Measurements from ENCODE around the gene MCF2L.

- TF ChIP-seq CTCF (IDR thresholded peaks at IDR 0.05) (no peak), EZH2phosphoT487 (IDR thresholded peaks at IDR 0.05) (no peak)
These were observed 14.6 kb downstream of the MCF2L start for GRCh38 chr13:112983428-112984196.
